GM19023 (cell line): ENCODE results near the gene EFCAB13.

Source experiments
- ATAC-seq: cut with Tn5 transposase; IDR thresholded peaks from one replicate; pipeline ENCODE4 v1.9.1; 2021; ENCODE audit warnings: mild to moderate bottlenecking, moderate library complexity; ENCODE audit not compliant: unreplicated experiment

Gene EFCAB13

GRCh38 chr17:47323382-47324223 is at the start of gene EFCAB13:
Gene EFCAB13, plus strand, starts transcription at chr17:47323955. Its CDS starts 4,399 bp downstream, at chr17:47328354.
- peak; percentile 91 for ATAC-seq

GRCh38 chr17:47274319-47275069 is 49.3 kb upstream of the EFCAB13 start:
- no peak for ATAC-seq

- ATAC-seq, result no peak
Observed at GRCh38 chr17:47275245-47275984, 48.3 kb upstream of the EFCAB13 start.

GRCh38 chr17:47276444-47276843 is 47.3 kb upstream of the EFCAB13 start:
- ATAC-seq, result no peak

- no peak for ATAC-seq
Observed at GRCh38 chr17:47276868-47277267, 46.9 kb upstream of the EFCAB13 start.

- no peak for ATAC-seq
Observed at GRCh38 chr17:47277921-47278320, 45.8 kb upstream of the EFCAB13 start.

- ATAC-seq, result no peak
Observed at GRCh38 chr17:47278561-47278960, 45.2 kb upstream of the EFCAB13 start.

GRCh38 chr17:47279062-47279801 is 44.5 kb upstream of the EFCAB13 start:
- ATAC-seq, result no peak

GRCh38 chr17:47280072-47280811 is 43.5 kb upstream of the EFCAB13 start:
- no peak for ATAC-seq

- no peak for ATAC-seq
Observed at GRCh38 chr17:47281216-47281615, 42.5 kb upstream of the EFCAB13 start.

- no peak for ATAC-seq
Observed at GRCh38 chr17:47285003-47285402, 38.8 kb upstream of the EFCAB13 start.

GRCh38 chr17:47286198-47286914 is 37.4 kb upstream of the EFCAB13 start:
- peak; percentile 59 for ATAC-seq

GRCh38 chr17:47287068-47287467 is 36.7 kb upstream of the EFCAB13 start:
- ATAC-seq, result no peak

- ATAC-seq, result no peak
Observed at GRCh38 chr17:47287639-47288038, 36.1 kb upstream of the EFCAB13 start.

- no peak for ATAC-seq
Observed at GRCh38 chr17:47288531-47289116, 35.1 kb upstream of the EFCAB13 start.

GRCh38 chr17:47289302-47289701 is 34.5 kb upstream of the EFCAB13 start:
- no peak for ATAC-seq

- no peak for ATAC-seq
Observed at GRCh38 chr17:47290870-47291241, 32.9 kb upstream of the EFCAB13 start.

- ATAC-seq, result no peak
Observed at GRCh38 chr17:47291242-47291873, 32.4 kb upstream of the EFCAB13 start.

GRCh38 chr17:47292206-47292605 is 31.5 kb upstream of the EFCAB13 start:
- no peak for ATAC-seq
